ENCODE data around the gene ST8SIA6.

Gene ST8SIA6

DNA sequence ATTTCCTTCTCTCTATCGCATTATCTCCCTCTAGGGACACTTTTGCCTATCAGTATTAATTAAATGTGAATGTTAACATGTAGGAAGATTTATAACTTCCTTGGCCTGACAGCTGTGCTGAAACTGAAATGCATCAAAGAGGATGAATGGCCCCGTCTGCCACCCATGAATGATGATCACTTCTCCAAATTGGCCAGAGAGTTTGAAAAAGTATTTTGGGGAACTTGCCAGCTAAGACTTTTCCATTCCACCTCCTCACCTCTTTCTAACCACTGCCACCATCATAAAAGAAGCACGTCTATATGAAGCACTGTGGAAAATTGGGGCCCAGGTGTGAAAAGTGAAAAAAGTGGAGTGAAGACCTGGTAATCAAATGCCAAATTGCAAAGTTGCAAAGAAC, 25.4 kb upstream of the ST8SIA6 start (continued):
- TF ChIP-seq KLF10 (tag by site-specific recombination; IDR thresholded peaks at IDR 0.05) = no peak

DNA sequence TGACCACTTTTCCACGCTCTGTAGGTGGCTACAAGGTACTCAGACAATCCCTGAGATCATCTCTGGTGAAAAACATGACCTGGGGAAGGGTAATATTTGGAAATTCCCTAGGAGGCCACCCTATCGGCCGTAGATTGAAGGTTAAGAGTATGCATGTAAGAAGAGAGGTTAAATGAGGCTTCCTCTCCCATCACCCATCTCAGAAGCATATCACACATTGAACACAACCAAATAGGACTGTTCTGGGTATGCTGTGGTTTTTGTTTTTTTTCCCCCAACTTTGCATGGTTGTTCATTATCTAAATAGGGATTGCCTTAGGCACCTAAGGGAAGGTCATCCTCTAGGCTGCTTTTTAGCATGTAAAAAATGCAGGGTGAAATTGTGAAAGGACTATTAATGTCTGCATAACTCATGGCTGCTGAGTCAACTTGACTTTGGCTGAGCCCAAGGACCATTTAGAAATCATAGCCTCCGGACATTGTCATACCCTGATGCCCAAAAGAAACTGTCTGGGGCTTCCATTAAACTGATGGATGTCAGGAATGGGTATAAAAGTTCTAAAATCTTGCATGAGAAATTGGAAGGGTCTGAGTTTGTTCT, 24.7 kb upstream of the ST8SIA6 start:
- no peak overlapping the region for H3K4me3 ChIP-seq (ENCODE audit: low read depth, low read length)
- ChIA-PET POLR2A (no interaction called here), CTCF (no interaction called here)
- TF ChIP-seq ZNF561 (tag by site-specific recombination; IDR thresholded peaks at IDR 0.05; ENCODE audit: borderline replicate concordance) = no peak
- no peak for TF ChIP-seq ZBTB17 (tag by site-specific recombination; IDR thresholded peaks at IDR 0.05)
- TF ChIP-seq ZNF658 (tag by site-specific recombination; IDR thresholded peaks at IDR 0.05) = no peak
- TF ChIP-seq GLIS2 (tag by site-specific recombination; IDR thresholded peaks at IDR 0.05) = no peak
- no peak for TF ChIP-seq ZNF133 (tag by site-specific recombination; IDR thresholded peaks at IDR 0.05)
- no peak for TF ChIP-seq ZNF776 (tag by site-specific recombination; IDR thresholded peaks at IDR 0.05; ENCODE audit: borderline replicate concordance)
- TF ChIP-seq, protein P1, sequence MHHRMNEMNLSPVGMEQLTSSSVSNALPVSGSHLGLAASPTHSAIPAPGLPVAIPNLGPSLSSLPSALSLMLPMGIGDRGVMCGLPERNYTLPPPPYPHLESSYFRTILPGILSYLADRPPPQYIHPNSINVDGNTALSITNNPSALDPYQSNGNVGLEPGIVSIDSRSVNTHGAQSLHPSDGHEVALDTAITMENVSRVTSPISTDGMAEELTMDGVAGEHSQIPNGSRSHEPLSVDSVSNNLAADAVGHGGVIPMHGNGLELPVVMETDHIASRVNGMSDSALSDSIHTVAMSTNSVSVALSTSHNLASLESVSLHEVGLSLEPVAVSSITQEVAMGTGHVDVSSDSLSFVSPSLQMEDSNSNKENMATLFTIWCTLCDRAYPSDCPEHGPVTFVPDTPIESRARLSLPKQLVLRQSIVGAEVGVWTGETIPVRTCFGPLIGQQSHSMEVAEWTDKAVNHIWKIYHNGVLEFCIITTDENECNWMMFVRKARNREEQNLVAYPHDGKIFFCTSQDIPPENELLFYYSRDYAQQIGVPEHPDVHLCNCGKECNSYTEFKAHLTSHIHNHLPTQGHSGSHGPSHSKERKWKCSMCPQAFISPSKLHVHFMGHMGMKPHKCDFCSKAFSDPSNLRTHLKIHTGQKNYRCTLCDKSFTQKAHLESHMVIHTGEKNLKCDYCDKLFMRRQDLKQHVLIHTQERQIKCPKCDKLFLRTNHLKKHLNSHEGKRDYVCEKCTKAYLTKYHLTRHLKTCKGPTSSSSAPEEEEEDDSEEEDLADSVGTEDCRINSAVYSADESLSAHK (tag by site-specific recombination; IDR thresholded peaks at IDR 0.05) = no peak
- no peak for TF ChIP-seq ZNF830 (tag by site-specific recombination; IDR thresholded peaks at IDR 0.05; ENCODE audit: low read depth)
- no peak for TF ChIP-seq ZNF544 (tag by site-specific recombination; IDR thresholded peaks at IDR 0.05)
- no peaks in the 10 kb centered on the region for H3K36me3 ChIP-seq (ENCODE audit: control insufficient read depth in 2 of 2, insufficient read depth in 1 of 2, low read length in 2 of 2)
- no peaks in the 10 kb centered on the region for H3K9me3 ChIP-seq (ENCODE audit: control insufficient read depth, insufficient read depth, low read depth, low read length)
- no peaks in the 10 kb centered on the region for H3K4me1 ChIP-seq (ENCODE audit: control insufficient read depth, insufficient read depth, low read length)
- no peak overlapping the region for H3K27ac ChIP-seq (ENCODE audit: extremely low read depth, low read depth, low read length)

DNA sequence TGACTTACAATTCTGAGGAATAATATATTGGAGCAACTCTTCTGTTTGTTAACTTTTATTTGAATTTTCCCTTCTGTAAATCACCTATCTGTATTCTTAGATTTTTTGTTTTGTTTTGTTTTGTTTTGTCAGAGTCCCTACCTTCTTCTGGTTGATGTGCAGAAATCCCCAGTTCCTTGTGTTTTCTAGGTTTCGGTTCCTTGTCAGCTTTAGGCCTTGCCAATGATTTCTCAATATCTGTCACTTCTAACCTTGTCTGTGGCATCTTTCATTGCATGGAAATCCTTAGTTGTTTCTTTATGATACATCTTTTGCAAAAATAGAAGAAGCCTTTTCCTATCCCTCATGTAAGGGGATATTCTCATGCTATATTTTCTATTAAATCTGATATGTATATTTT, 21.7 kb upstream of the ST8SIA6 start:
- Histone ChIP-seq H3K4me1 (ENCODE audit: control insufficient read depth, insufficient read depth, low read length) (no peaks in the 10 kb centered on the region), H3K4me3 (ENCODE audit: low read depth, low read length) (no peak overlapping the region), H3K9me3 (ENCODE audit: control insufficient read depth, insufficient read depth, low read depth, low read length) (no peaks in the 10 kb centered on the region), H3K27ac (ENCODE audit: extremely low read depth, low read depth, low read length) (no peak overlapping the region), H3K36me3 (ENCODE audit: control insufficient read depth in 2 of 2, insufficient read depth in 1 of 2, low read length in 2 of 2) (no peaks in the 10 kb centered on the region)
- CTCF ChIA-PET = interaction anchor here (0.7 to 1.2 kb wide), 2 partner anchors 67 to 119 kb away, joined by 4 to 6 read pairs; no protein-coding TSS in a partner anchor
- POLR2A ChIA-PET = no interaction called here
- TF ChIP-seq ZNF791 (tag by site-specific recombination; IDR thresholded peaks at IDR 0.05) (no peak), ZBTB7A (tag by site-specific recombination; IDR thresholded peaks at IDR 0.05; ENCODE audit: low read depth) (no peak), ZNF114 (tag by site-specific recombination; IDR thresholded peaks at IDR 0.05) (no peak), ZFP41 (tag by site-specific recombination; IDR thresholded peaks at IDR 0.05; ENCODE audit: borderline replicate concordance) (no peak), ZNF416 (tag by site-specific recombination; IDR thresholded peaks at IDR 0.05) (no peak), ZNF843 (tag by site-specific recombination; IDR thresholded peaks at IDR 0.05) (no peak), ZNF157 (tag by site-specific recombination; IDR thresholded peaks at IDR 0.05) (no peak), MZF1 (tag by site-specific recombination; IDR thresholded peaks at IDR 0.05; ENCODE audit: borderline replicate concordance) (no peak), GLIS2 (tag by site-specific recombination; IDR thresholded peaks at IDR 0.05) (no peak), GLI4 (tag by site-specific recombination; IDR thresholded peaks at IDR 0.05) (no peak), ZNF184 (tag by site-specific recombination; IDR thresholded peaks at IDR 0.05) (no peak), ZNF624 (tag by site-specific recombination; IDR thresholded peaks at IDR 0.05) (no peak), ZNF23 (tag by site-specific recombination; IDR thresholded peaks at IDR 0.05; ENCODE audit: borderline replicate concordance) (no peak)
- TF ChIP-seq, protein P2, sequence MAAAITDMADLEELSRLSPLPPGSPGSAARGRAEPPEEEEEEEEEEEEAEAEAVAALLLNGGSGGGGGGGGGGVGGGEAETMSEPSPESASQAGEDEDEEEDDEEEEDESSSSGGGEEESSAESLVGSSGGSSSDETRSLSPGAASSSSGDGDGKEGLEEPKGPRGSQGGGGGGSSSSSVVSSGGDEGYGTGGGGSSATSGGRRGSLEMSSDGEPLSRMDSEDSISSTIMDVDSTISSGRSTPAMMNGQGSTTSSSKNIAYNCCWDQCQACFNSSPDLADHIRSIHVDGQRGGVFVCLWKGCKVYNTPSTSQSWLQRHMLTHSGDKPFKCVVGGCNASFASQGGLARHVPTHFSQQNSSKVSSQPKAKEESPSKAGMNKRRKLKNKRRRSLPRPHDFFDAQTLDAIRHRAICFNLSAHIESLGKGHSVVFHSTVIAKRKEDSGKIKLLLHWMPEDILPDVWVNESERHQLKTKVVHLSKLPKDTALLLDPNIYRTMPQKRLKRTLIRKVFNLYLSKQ (tag by site-specific recombination; IDR thresholded peaks at IDR 0.05; ENCODE audit: borderline replicate concordance) = no peak
- TF ChIP-seq, protein P3, sequence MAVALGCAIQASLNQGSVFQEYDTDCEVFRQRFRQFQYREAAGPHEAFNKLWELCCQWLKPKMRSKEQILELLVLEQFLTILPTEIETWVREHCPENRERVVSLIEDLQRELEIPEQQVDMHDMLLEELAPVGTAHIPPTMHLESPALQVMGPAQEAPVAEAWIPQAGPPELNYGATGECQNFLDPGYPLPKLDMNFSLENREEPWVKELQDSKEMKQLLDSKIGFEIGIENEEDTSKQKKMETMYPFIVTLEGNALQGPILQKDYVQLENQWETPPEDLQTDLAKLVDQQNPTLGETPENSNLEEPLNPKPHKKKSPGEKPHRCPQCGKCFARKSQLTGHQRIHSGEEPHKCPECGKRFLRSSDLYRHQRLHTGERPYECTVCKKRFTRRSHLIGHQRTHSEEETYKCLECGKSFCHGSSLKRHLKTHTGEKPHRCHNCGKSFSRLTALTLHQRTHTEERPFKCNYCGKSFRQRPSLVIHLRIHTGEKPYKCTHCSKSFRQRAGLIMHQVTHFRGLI (tag by site-specific recombination; IDR thresholded peaks at IDR 0.05) = no peak
- TF ChIP-seq, protein P4, sequence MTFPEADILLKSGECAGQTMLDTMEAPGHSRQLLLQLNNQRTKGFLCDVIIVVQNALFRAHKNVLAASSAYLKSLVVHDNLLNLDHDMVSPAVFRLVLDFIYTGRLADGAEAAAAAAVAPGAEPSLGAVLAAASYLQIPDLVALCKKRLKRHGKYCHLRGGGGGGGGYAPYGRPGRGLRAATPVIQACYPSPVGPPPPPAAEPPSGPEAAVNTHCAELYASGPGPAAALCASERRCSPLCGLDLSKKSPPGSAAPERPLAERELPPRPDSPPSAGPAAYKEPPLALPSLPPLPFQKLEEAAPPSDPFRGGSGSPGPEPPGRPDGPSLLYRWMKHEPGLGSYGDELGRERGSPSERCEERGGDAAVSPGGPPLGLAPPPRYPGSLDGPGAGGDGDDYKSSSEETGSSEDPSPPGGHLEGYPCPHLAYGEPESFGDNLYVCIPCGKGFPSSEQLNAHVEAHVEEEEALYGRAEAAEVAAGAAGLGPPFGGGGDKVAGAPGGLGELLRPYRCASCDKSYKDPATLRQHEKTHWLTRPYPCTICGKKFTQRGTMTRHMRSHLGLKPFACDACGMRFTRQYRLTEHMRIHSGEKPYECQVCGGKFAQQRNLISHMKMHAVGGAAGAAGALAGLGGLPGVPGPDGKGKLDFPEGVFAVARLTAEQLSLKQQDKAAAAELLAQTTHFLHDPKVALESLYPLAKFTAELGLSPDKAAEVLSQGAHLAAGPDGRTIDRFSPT (tag by site-specific recombination; IDR thresholded peaks at IDR 0.05) = no peak

Measured in HEK293 (cell line).